NCI-H1048 (cell line): ENCODE results near the gene CATSPER2.
"Not testable (repeated sequence)": the region's sequence is repeated elsewhere in the genome, so short reads cannot be mapped to it uniquely, and the experiment has no call there.

Experiments
- DNase-seq: peaks from one replicate; lab custom pipeline; 2025; lab: John Stamatoyannopoulos, UW

The CATSPER2 gene

DNA sequence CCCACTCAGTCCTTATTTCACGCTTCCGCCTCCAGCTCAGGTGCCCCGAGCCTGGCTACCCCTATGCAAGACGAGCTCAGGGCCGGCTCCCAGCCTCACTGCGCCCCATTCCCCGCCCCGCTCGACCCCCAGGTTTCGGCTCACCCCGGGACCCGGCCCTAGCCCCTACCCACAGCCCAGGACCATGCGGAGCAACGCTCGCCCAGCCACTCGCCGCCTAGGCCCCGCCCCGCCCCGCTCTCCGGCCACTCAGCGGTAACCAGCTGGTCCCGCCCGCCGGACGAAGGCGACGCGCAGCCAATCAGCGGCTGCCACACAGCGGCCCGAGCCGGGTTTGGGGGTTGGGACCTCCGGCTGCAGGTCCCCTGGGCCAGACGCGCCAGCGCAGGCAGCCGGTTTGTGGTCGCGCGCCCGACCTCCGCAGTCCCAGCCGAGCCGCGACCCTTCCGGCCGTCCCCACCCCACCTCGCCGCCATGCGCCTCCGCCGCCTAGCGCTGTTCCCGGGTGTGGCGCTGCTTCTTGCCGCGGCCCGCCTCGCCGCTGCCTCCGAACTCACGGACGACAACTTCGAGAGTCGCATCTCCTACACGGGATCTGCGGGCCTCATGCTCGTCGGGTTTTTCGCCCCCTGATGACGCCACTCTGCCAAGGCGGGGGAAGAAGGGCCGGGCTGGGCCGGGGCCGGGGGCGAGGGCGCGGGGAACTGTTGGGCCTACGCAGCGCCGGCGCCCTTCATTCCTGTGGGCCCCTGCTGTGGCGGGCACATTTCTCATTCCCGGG is at the start of gene CATSPER2:
TSS of gene CATSPER2 (minus strand) at position 196 of the 781 bp plus-strand sequence. CDS start 783 bp downstream, outside the sequence.
- no peak for DNase-seq

DNA sequence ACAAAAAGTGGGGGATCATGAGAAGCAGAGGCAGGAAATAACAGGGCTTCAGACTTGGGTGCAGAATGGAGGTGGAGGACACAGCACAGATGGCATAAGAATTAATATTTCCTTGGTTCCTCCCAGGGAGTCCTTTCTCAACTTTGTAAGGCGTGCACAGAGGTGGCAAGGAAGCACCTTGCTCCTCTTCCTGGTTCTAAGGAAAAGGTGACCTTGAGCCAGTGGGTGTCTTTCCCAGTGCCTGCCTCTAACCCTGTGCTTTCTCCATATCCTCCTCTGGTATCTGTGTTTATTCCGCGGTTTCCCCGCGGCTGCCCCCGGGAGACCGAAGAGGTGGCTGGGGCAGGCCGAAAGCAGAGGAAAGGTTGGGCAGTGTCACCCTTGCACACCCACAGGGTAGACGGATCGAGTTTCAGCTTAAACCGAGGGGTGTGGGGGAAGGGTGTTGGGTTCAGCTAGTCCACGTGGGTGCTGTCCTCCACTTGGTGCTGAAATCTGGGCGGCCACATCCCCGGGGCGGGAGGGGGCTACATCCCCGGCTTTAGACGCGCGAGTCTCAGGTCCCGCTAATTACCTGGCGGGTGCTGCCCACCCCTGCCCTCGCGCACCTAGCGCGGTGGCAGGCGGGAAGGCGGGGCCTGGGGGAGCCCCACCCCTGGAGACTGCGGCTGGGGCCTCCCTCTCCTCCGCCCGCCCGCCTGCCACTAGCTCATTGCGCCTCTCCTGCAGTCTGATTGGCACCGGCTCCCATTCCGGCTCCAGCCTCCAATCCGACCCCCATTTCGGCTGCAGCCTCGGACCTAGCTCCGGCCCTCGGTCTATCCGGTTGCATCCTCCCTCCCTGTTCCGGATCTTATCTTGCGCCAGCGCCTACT is 44.7 kb upstream of the CATSPER2 start, which contains the start of gene CKMT1A:
TSS of gene CKMT1A (plus strand) at position 712 of the 875 bp plus-strand sequence. CDS start 192 bp downstream, outside the sequence.
- DNase-seq: not testable (repeated sequence)

DNA sequence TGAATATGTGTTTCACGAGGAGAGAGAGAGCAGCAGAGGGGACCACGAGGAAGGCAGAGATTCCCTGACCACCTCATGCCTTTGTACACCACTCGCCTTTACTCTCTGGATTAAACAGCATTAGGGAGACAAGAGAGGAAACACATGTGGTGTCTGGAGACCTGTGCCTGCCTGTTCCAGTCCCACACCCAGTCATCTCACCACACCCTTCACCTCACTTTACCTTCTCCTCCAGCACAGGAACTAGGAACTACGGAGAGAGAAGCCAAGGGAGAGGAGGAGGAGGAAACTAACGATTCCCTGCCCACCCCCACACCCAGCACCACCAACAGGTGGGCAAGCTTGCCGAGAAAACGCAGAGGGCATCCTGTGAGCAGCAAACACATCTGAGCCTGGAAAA is 44.0 kb upstream of the CATSPER2 start:
- DNase-seq: not testable (repeated sequence)

DNA sequence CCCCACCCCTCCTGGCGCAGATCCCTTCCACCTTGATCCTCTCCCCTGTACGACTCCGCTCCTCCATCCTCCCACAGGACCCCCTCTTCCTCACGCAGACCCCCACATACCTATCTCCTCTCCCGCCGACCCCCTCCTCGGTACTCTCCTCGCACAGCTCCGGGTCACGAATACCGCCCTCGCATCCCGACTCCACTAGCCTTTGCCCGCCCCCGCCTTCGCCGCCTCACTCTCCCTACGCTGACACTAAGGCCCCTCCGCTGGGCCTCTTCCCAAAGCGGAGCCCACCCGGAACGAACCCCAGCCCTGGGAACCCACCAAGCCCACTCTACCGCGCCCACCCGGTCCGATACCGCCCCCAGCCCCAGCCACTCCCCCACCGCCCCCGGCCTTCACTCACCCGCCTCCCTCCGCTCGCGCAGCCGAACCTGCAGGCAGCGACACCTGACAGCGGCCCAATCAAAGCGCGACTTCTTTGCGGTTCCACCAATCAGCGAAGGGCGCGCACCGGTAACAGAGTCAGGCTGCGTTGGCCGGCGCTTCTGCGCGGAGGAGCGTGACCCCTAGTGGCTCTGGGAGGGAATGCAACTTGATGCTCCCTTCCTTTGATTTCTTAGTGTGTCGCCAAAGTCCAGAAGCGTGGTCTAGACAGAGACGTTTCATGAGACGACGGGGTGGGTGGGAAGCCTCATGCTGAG is 41.1 kb upstream of the CATSPER2 start:
- DNase-seq: not testable (repeated sequence)

DNA sequence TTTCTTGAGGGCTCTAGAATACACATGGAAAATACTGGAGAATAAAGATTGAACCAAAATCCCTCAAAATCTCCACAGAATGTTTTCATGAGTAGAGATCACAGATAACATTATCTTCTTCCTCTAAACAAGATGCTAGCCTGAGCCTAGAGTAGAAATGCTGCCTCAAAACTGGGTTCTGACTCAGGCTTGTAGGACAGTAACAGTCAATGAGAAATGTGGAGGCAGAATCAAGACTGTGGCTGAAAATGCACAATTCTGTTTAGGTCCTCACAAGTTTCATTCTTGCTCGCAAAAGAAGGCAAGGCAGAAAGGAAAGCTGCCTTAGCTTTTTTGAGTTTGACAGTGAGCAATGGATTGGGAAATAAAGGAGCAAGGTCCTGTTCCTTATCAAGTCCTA is 25.5 kb upstream of the CATSPER2 start:
- not testable (repeated sequence) for DNase-seq

DNA sequence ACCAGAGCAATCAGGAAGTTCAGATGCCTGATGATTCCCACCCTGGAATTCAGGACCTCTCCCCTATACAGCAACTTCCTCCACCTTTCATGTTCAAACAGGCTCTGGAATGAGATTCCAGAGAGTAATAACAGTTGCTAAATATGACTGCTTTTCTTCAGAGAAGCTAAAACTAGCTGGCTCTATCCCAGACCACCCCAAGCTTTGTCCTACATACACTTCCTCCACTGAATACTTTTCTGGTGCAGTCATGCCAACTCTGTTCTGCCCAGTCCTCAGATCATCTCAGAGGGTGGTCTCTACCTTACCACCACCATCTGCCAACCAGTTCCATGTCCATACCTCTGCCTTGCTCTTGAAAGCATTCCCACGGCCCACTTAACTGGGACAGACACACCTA is 17.5 kb upstream of the CATSPER2 start:
- not testable (repeated sequence) for DNase-seq

DNA sequence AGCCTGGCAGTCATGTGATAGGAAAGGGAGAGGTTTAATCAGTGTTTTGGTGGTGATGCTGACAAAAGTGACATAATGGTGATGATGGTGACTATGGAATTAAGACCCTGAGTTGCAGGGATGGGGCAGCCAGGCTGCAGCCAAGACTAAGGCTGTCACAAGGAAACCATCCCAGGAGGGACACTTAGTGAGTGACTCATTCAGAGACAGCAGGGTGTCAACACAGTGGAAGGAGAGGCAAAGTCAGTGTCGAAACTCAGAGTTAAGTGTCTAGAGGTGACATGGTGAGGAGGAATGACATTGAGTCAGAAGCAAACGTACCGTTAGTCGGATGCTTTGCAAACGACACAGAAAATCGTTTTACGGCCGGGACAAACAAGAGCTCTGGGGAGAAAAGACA is 14.7 kb upstream of the CATSPER2 start:
- not testable (repeated sequence) for DNase-seq

DNA sequence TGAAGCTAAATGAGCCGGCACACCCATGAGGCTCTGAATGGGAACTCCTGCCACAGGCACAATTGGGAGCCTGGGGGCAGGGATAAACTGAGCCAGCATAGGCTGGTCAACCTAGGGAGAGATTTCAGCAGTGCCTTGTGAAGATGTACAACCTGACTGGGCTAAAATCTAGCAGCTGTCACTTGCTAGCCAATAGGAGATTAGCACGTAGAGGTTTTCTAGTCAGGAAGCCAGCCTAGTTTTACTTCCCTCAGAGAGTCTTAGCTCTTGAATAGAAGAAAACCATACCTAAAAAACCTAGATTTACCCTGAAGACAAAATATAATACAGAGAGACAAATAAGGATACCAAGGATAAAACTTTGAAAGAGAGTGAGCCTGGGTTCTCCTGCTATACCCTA is 13.6 kb upstream of the CATSPER2 start:
- not testable (repeated sequence) for DNase-seq

DNA sequence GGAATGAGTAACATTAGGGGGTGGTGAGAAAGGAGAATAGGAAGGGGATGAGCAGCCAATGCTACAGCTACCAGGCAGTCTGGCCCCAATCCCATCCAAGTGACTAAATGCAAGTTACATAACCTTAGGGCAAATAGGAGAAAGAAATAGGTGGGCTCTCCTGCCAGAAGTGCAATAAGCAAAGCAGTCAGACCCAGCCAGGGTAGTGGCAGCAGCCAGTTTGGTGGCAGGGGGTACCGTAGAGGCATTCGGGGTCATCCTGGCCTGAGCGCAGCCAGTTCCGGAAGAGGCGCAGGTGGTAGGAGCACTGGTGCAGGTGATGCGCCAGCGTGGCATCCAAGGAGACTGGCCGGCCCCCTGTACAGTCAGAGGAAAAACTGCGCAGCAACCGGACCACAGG is 11.1 kb upstream of the CATSPER2 start:
- not testable (repeated sequence) for DNase-seq

DNA sequence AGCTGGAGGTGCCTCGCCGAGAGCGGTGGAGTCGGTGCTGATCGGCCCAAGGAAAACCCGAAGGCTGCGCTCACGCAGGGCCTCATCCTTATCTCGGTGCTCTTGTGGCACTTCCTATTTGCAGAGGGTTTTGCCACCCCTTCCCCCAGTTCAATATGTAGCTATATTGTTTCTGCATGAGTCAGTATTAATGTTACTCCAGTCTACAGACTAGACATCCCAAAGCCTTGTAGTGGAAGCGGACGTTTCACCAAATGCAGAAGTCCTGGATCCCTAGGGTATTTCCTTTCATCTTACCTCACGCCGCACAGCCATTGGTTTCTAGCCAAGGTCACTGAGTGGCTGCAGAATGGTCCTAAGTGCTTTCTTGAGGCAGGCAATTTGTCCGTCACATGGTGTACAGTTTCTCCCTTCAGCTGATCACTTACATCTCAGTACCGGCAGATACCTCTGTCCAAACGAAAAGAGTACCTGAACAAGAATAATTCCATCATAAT is 834 bp upstream of the CATSPER2 start:
- DNase-seq: not testable (repeated sequence)

DNA sequence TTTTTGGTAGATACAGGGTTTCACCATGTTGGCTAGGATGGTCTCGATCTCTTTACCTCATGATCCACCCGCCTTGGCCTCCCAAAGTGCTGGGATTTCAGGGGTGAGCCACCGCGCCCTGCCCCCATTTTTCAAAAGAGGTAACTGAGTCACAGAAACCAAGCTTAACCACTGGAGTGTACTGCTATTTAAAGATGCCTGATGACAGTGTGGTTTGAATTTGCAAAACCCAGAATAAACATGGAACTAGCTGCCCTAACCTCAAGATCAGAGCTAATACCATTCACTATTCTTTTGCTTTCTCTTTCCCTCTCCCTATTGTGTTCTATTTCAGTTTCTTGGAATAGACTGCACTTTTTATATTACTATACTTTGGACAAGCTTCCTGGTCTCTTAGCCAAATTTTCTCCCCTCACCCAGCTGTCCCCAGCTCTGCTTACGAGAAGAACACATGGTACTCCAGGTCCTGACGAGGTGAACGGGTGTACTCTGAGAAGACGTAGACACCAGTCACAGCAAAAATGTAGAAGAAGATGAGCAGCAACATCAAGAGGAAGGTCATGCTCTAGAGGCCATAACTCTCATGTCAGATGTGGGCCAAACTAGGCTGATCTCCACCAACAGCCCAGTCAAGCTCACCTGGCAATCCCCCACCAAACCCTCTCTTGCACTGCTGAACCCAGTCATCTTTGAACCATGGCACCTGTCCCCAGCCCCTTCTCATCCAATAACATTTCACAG is 10.0 kb downstream of the CATSPER2 start:
- not testable (repeated sequence) for DNase-seq

DNA sequence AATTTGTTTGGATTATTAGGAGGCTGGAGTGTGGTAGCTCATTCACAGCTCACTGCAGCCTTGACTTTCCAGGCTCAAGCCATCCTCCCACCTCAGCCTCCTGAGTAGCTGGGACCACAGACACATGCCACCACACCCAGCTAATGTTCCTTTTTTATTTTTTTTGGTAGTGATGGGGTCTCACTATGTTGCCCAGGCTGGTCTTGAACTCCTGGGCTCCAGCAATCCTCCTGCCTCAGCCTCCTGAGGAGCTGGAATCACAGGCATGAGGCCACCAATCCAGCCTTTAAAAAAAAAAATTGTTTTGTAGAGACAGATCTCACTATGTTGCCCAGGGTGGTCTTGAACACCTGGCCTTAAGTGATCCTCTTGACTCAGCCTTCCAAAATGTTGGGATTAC is 21.7 kb downstream of the CATSPER2 start:
- not testable (repeated sequence) for DNase-seq

DNA sequence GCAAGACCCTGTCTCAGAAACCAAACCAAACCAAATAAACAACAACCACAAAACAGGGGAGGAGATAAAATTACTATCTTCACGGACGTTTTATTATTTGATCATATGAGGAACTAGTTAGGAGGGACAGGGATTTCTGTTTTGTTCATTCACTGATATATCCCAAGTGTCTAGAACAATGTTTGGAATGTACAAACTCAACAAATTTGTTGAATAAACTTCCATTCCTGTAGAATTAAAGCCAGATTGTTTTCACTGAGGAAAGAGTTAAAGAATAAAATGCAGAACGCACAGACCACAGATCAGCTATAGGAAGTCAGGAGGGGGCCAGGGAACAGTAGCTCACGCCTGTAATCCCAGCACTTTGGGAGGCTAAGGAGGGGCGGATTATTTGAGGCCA is 23.5 kb downstream of the CATSPER2 start:
- DNase-seq: no peak

DNA sequence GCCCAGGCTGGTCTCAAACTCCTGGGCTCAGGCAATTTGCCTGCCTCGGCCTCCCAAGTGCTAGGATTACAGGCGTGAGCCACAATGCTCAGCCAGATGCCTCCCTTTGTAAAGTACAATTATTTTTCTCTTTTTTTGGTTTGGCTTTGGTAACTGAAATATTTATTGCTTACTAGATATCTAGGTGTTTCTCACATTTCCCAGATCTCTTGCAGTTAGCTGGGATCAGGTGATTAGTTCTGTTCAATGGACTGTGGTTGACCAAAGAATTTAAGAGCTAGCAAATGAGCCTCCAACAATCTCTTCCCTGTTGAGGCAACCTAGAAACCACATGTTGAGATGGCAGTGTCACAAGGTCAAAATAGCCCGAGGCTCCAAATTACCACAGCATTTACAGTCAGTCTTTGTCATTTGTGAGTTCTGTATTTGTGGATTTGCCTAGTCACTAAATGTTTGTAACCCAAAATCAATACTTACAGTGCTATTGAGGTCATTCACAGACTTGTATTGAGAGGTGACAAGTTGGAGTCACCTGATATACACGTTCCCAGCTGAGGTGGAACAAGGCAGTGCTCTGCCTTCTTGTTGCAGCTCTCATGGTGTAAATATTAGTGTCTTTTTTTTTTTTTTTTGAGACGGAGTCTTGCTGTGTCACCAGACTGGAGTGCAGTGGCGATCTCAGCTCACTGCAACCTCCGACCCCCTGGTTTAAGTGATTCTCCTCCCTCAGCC is 26.4 kb downstream of the CATSPER2 start:
- not testable (repeated sequence) for DNase-seq

DNA sequence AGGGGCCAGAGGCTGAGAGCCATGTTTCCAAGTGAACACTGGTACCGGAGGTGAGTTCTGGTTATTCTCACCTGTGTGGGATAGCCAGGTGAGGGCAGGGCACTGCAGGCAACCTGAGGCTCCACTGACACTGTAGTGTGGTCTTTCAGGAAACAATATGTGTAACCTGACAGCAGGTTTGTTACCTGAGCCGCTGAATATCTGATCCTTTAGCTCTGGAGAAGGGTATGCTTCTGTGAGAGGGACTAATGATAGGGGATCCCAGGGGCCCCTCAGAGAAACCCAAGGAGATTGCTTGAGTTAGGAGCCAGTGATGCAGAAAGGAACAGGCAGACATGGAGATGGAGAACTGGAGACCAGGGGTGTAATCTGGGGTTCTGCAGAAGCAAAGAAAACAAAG is 29.9 kb downstream of the CATSPER2 start, which contains the start of gene STRC:
TSS of gene STRC (minus strand) at position 101 of the 400 bp plus-strand sequence. CDS start at position 23, 78 bp downstream.
- DNase-seq: not testable (repeated sequence)

DNA sequence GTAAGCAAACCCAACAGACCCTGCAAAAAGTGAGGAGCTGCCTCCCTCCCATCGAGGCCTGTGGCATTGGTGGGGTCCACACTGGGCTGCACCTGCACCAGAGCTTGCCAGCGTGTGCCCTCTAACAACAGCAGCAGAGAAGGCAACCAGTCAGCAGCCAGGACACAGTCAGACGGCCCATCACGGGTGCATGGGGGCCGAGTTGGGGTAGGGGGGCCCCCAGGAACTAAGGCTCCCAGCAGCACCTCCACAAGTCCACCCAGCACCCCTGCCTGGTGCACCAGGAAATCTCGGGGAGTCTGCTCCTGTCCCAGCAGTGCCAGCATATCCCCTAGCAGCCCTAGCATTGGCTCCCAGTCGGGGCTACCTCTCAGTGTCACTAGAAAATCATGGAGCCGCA is 30.9 kb downstream of the CATSPER2 start:
- DNase-seq: not testable (repeated sequence)

DNA sequence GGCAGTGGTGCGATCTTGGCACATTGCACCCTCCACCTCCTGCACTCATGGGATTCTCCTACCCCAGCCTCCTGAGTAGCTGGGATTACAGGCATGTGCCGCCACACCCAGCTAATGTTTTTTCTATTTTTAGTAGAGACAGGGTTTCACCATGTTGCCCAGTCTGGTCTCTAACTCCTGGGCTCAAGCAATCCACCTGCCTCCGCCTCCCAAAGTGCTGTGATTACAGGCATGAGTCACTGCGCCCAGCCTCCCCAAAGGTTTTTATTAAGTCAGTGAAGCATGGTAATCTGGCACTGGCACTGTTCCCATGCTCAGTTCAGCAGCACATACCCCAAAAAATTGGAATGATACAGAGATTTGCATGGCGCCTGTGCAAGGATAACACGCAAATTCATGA is 46.4 kb downstream of the CATSPER2 start:
- peak; percentile 75 for DNase-seq

DNA sequence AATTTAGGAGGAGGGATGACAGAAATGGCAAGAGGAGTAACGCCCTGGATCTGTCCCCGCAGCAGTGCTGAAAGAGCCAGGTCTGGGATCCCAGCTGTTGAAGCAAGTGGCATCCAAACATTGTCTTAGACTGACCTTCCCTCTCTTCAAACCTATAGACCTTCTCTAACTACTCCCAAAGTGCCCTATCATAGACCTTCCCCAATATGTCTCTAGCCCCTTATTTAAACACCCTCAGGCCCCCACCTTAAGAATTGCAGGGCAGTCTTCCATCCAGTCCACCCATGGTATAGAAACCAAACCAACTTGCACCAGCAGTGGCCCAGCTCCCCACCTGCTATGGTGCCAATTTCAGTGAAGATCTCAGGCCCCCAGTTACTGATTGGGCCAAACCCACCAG is 48.4 kb downstream of the CATSPER2 start:
- DNase-seq: not testable (repeated sequence)

DNA sequence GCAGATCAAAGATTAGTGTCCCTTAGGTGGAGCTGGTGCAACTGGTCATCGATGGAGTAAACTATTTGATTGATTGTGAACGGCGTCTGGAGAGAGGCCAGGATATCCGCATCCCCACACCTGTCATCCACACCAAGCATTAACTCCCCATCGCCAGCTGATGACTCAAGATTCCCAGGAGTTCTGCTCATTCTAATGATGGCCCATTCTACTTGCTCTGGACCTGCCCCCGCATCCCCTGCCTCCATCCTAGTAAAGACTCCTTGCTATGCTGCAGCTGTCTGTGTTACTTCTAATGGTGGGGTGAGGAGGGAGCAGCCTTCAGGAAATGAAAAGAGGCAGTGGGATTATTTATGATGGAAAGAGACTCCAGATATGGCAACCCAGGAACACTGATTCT is 49.5 kb downstream of the CATSPER2 start:
- not testable (repeated sequence) for DNase-seq
